B cell (primary cell): ENCODE results near the gene NUDCD3. TPM values are rescaled to one million over a fixed set of nuclear protein-coding genes. Genes with fewer than 3 reads are reported as not detected.

Source experiments
- ATAC-seq: fragments of 200-7000 bp; cut with Tn5 transposase; one replicate; pipeline ENCODE4 v1.10.0; 2021; ENCODE audit warnings: low read depth, mild to moderate bottlenecking, moderate number of reproducible peaks, moderate library complexity
- CTCF ChIA-PET: fragments of 350-600 bp; sonication (Branson Sonifier 250); formaldehyde crosslinking; loops from one replicate; lab custom pipeline; 2021; ENCODE audit warnings: antibody characterized with exemption, inconsistent platforms; lab: Charles Lee
- POLR2A ChIA-PET: fragments of 350-600 bp; sonication (Branson Sonifier 250); formaldehyde crosslinking; loops from one replicate; lab custom pipeline; 2021; ENCODE audit warnings: antibody characterized with exemption; lab: Charles Lee
- DNase-seq: peaks from one replicate; pipeline ENCODE4 v3.0.0; 2013
- H2AFZ ChIP-seq: 2 replicates; pipeline ENCODE4 v1.6.1; 2012; ENCODE audit warnings: mild to moderate bottlenecking, low read depth, low read length; ENCODE audit not compliant: insufficient read depth, poor library complexity, severe bottlenecking
- H3K27ac ChIP-seq, 2 donors: 1 replicate in 1 of 2; 2 replicates in 1 of 2; pipeline ENCODE4 v1.5.1; 2012 to 2013; ENCODE audit warnings: low read length in 2 of 2, mild to moderate bottlenecking in 2 of 2, moderate library complexity in 1 of 2
- H3K27me3 ChIP-seq, 4 experiments: fragments of 200-600 bp in 1 of 4; sonication (generic) in 1 of 4; replicated peaks in 1 of 4; 1 replicate in 2 of 4; 2 replicates in 2 of 4; pipeline versions ENCODE4 v1.6.1 to v1.7.0; 2013 to 2016; ENCODE audit warnings: low read length in 3 of 4, mild to moderate bottlenecking in 2 of 4, mixed read lengths in 1 of 4, moderate library complexity in 1 of 4; ENCODE audit not compliant: insufficient read depth in 4 of 4, control insufficient read depth in 3 of 4; ENCODE audit errors: control extremely low read depth in 1 of 4
- H3K36me3 ChIP-seq, 2 experiments: replicated peaks in 1 of 2; 1 replicate in 1 of 2; 2 replicates in 1 of 2; pipeline versions ENCODE4 v1.6.1 to v1.7.1; 2013; ENCODE audit warnings: low read length in 1 of 2; ENCODE audit not compliant: insufficient read depth in 2 of 2, control insufficient read depth in 1 of 2; ENCODE audit errors: control extremely low read depth in 1 of 2, extremely low read depth in 1 of 2
- H3K4me1 ChIP-seq, 2 donors: fragments of 200-600 bp in 1 of 2; sonication (generic) in 1 of 2; 1 replicate in 1 of 2; 2 replicates in 1 of 2; pipeline versions ENCODE4 v1.5.1 to v1.6.1; 2013 to 2017; ENCODE audit warnings: low read length in 2 of 2; ENCODE audit not compliant: control insufficient read depth in 2 of 2, insufficient read depth in 2 of 2
- H3K4me2 ChIP-seq: replicated peaks from 2 replicates; pipeline ENCODE3; 2012; ENCODE audit warnings: mild to moderate bottlenecking, low read depth, low read length; ENCODE audit not compliant: poor library complexity, severe bottlenecking
- H3K4me3 ChIP-seq, 5 experiments: fragments of 200-600 bp in 1 of 5; sonication (generic) in 1 of 5; 1 replicate in 3 of 5; 2 replicates in 2 of 5; pipeline versions ENCODE4 v1.5.1 to v1.7.0; 2011 to 2016; ENCODE audit warnings: low read length in 4 of 5, mild to moderate bottlenecking in 4 of 5, low read depth in 2 of 5, control low read depth in 1 of 5, moderate library complexity in 1 of 5; ENCODE audit not compliant: insufficient read depth in 1 of 5; ENCODE audit errors: control extremely low read depth in 1 of 5, extremely low read depth in 1 of 5
- H3K79me2 ChIP-seq: fragments of 200-600 bp; sonication (generic); one replicate; pipeline ENCODE4 v1.6.0; 2016; ENCODE audit warnings: low read length; ENCODE audit not compliant: control insufficient read depth, insufficient read depth
- H3K9ac ChIP-seq: fragments of 200-600 bp; sonication (generic); 2 replicates; pipeline ENCODE4 v1.6.1; 2017; ENCODE audit warnings: mild to moderate bottlenecking, low read length, moderate library complexity
- H3K9me3 ChIP-seq, 3 donors: one replicate each; pipeline versions ENCODE4 v1.6.1 to v1.7.1; 2013; ENCODE audit warnings: low read length in 2 of 3; ENCODE audit not compliant: control insufficient read depth in 2 of 3, insufficient read depth in 1 of 3; ENCODE audit errors: control extremely low read depth in 1 of 3
- H4K20me1 ChIP-seq: 2 replicates; pipeline ENCODE4 v1.6.0; 2012; ENCODE audit warnings: mild to moderate bottlenecking, low read length; ENCODE audit not compliant: insufficient read depth, control insufficient read depth, poor library complexity, severe bottlenecking
- H3K27ac Mint-ChIP-seq: one replicate; pipeline ENCODE4 v1.8.0; 2021; ENCODE audit warnings: mixed read lengths
- H3K27me3 Mint-ChIP-seq: one replicate; pipeline ENCODE4 v1.8.0; 2021; ENCODE audit warnings: mixed read lengths
- H3K4me1 Mint-ChIP-seq: one replicate; pipeline ENCODE4 v1.8.0; 2021; ENCODE audit warnings: mixed read lengths
- H3K4me3 Mint-ChIP-seq: one replicate; pipeline ENCODE4 v1.8.0; 2021; ENCODE audit warnings: mixed read lengths
- H3K9me3 Mint-ChIP-seq: one replicate; pipeline ENCODE4 v1.8.0; 2022; ENCODE audit warnings: mixed read lengths; ENCODE audit not compliant: insufficient read depth
- EZH2 ChIP-seq: IDR thresholded peaks from 2 replicates; pipeline ENCODE4 v1.6.1; 2012; ENCODE audit warnings: borderline replicate concordance, low read depth, mild to moderate bottlenecking, moderate library complexity, low read length; ENCODE audit not compliant: insufficient read depth, poor library complexity, severe bottlenecking
- WGBS: methylation state at CpG from one replicate; pipeline ENCODE4 v1.1.5; 2013; ENCODE audit warnings: missing lambda C conversion rate; ENCODE audit not compliant: insufficient coverage; 5-methylcytosine and 5-hydroxymethylcytosine counted together
- intact Hi-C: fragments of 100-400 bp; cut with micrococcal nuclease; formaldehyde crosslinking; loops from one replicate; pipeline ENCODE4 v1.10.0; 2022
- polyA plus RNA-seq: library from polyadenylated mRNA; depleted of rRNA; stranded (reverse); fragments of >200 nt; gene quantifications from 2 replicates; pipeline ENCODE4 v1.2.3, GENCODE V29; 2012
- total RNA-seq, 2 donors: library from RNA; stranded (reverse); fragments of 120-200 nt in 1 of 2; gene quantifications; 1 replicate in 1 of 2; 2 replicates in 1 of 2; pipeline versions ENCODE4 v1.2.3 to v1.2.4, GENCODE V29; 2013 to 2022
- TF ChIP-seq, protein P1 (sequence below): fragments of 200-600 bp; IDR thresholded peaks from one replicate; pipeline ENCODE4 v1.8.0; 2022; ENCODE audit warnings: antibody characterized with exemption, mild to moderate bottlenecking

Gene NUDCD3
- total and polyA plus RNA-seq, 2 donors (not counting 1 experiment from before 2014, with no cell fraction given), result 29.8 to 101 TPM

- H3K27me3 Mint-ChIP-seq, result no peaks in the 10 kb centered on the region
- no peak for DNase-seq
- Histone ChIP-seq H3K27ac (no peak overlapping the region), H3K4me2 (no peak overlapping the region), H3K27me3 (no peaks in the 10 kb centered on the region), H3K4me1 (no peaks in the 10 kb centered on the region), H2AFZ (no peak overlapping the region), H3K9ac (no peak overlapping the region), H3K36me3 (peaks cover 0 to 23% of the 10 kb centered on the region in 2 experiments), H3K79me2 (peaks cover 92% of the 10 kb centered on the region), H3K4me3 (no peak overlapping the region), H4K20me1 (peaks cover 85% of the 10 kb centered on the region), H3K9me3 (no peaks in the 10 kb centered on the region)
- TF ChIP-seq, protein P1, sequence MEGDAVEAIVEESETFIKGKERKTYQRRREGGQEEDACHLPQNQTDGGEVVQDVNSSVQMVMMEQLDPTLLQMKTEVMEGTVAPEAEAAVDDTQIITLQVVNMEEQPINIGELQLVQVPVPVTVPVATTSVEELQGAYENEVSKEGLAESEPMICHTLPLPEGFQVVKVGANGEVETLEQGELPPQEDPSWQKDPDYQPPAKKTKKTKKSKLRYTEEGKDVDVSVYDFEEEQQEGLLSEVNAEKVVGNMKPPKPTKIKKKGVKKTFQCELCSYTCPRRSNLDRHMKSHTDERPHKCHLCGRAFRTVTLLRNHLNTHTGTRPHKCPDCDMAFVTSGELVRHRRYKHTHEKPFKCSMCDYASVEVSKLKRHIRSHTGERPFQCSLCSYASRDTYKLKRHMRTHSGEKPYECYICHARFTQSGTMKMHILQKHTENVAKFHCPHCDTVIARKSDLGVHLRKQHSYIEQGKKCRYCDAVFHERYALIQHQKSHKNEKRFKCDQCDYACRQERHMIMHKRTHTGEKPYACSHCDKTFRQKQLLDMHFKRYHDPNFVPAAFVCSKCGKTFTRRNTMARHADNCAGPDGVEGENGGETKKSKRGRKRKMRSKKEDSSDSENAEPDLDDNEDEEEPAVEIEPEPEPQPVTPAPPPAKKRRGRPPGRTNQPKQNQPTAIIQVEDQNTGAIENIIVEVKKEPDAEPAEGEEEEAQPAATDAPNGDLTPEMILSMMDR, result no peak
- TF ChIP-seq EZH2, result no peak
- intact Hi-C loops, result no loop called here
- H3K27ac Mint-ChIP-seq, result no peak overlapping the region
- H3K4me3 Mint-ChIP-seq, result no peak overlapping the region
- H3K4me1 Mint-ChIP-seq, result peaks cover 31% of the 10 kb centered on the region
- ChIA-PET CTCF (no interaction called here), POLR2A (no interaction called here)
- no peaks in the 10 kb centered on the region for H3K9me3 Mint-ChIP-seq
- no peak for ATAC-seq
Measured at GRCh38 chr7:44440577-44441078, 49.8 kb downstream of the NUDCD3 start.

DNA sequence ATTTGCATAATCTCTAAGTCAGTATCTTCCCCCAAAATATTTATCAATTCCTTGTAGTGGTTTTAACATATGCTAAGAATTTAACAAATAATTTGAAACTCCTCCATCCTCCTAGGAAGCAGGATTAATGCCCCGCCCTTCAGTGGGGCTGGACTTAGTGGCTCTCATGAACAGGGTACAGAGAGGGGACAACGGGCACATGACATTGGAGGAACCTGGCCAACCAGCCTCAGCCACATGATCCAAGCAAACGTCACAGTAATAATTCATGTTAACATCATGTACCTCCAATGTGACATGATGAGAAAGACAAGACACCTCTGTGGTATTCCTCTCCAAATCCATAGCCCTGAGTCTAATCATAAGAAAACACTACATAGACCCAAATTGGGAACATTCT is 50.5 kb downstream of the NUDCD3 start:
- Mint-ChIP-seq H3K4me1 (peaks cover 28% of the 10 kb centered on the region), H3K4me3 (no peak overlapping the region), H3K27ac (no peak overlapping the region), H3K27me3 (no peaks in the 10 kb centered on the region), H3K9me3 (no peaks in the 10 kb centered on the region)
- CTCF ChIA-PET, result no interaction called here
- ATAC-seq, result no peak
- Histone ChIP-seq H3K36me3 (peaks cover 0 to 16% of the 10 kb centered on the region in 2 experiments), H3K9ac (no peak overlapping the region), H3K79me2 (peaks cover 91% of the 10 kb centered on the region), H3K4me2 (no peak overlapping the region), H3K27ac (no peak overlapping the region), H3K27me3 (no peaks in the 10 kb centered on the region), H3K4me1 (no peaks in the 10 kb centered on the region), H3K4me3 (no peak overlapping the region), H4K20me1 (peaks cover 85% of the 10 kb centered on the region), H3K9me3 (no peaks in the 10 kb centered on the region), H2AFZ (no peak overlapping the region)
- POLR2A ChIA-PET, result no interaction called here
- 100% methylated on average over 1 of the region's 3 CpGs for WGBS
- no peak for DNase-seq
- intact Hi-C loops, result no loop called here
- no peak for TF ChIP-seq EZH2
- TF ChIP-seq, protein P1, result no peak
